ENCODE data around the gene PARD3.
A peak's percentile ranks its signal among the peaks of the same experiment; 100 is the strongest.
"Not testable (repeated sequence)": the region's sequence is repeated elsewhere in the genome, so short reads cannot be mapped to it uniquely, and the experiment has no call there.

The PARD3 gene

GRCh38 chr10:34794835-34795234, 20.3 kb downstream of the PARD3 start:
- CTCF ChIA-PET, result no interaction called here
- POLR2A ChIA-PET, result no interaction called here
- no peak for DNase-seq (ENCODE audit: extremely low spot score)
- TF ChIP-seq ZNF384 (IDR thresholded peaks at IDR 0.05) (no peak), NFRKB (IDR thresholded peaks at IDR 0.05) (no peak), ARNT (IDR thresholded peaks at IDR 0.05) (no peak), FOXM1 (IDR thresholded peaks at IDR 0.05; ENCODE audit: borderline replicate concordance) (no peak), CTBP1 (IDR thresholded peaks at IDR 0.05; ENCODE audit: borderline replicate concordance) (no peak), PKNOX1 (IDR thresholded peaks at IDR 0.05) (no peak), HDGF (IDR thresholded peaks at IDR 0.05; ENCODE audit: borderline replicate concordance) (no peak), TARDBP (IDR thresholded peaks at IDR 0.05) (no peak), FOXA1 (IDR thresholded peaks at IDR 0.05) (no peak), LEF1 (IDR thresholded peaks at IDR 0.05; ENCODE audit: borderline replicate concordance) (no peak), SP1 (IDR thresholded peaks at IDR 0.05) (no peak), FOXK2 (IDR thresholded peaks at IDR 0.05) (no peak), ELF4 (IDR thresholded peaks at IDR 0.05) (no peak), SUZ12 (IDR thresholded peaks at IDR 0.05) (no peak), L3MBTL2 (conservative IDR thresholded peaks at IDR 0.05) (no peak), BHLHE40 (IDR thresholded peaks at IDR 0.05; ENCODE audit: borderline replicate concordance) (no peak)

GRCh38 chr10:34793581-34793980, 21.5 kb downstream of the PARD3 start:
- CTCF ChIA-PET; DNase-seq (ENCODE audit: extremely low spot score); POLR2A ChIA-PET: not testable (repeated sequence)

- TF ChIP-seq TARDBP (IDR thresholded peaks at IDR 0.05), result no peak
- TF ChIP-seq ZNF384 (IDR thresholded peaks at IDR 0.05), result no peak
- TF ChIP-seq HDGF (IDR thresholded peaks at IDR 0.05; ENCODE audit: borderline replicate concordance), result no peak
- no peak for TF ChIP-seq L3MBTL2 (conservative IDR thresholded peaks at IDR 0.05)
- no peak for TF ChIP-seq FOXK2 (IDR thresholded peaks at IDR 0.05)
- TF ChIP-seq SP1 (IDR thresholded peaks at IDR 0.05), result no peak
- no peak for TF ChIP-seq ELF4 (IDR thresholded peaks at IDR 0.05)
- no peak for TF ChIP-seq NFRKB (IDR thresholded peaks at IDR 0.05)
- no peak for TF ChIP-seq FOXA1 (IDR thresholded peaks at IDR 0.05)
- no peak for TF ChIP-seq LEF1 (IDR thresholded peaks at IDR 0.05; ENCODE audit: borderline replicate concordance)
- no peak for TF ChIP-seq CTBP1 (IDR thresholded peaks at IDR 0.05; ENCODE audit: borderline replicate concordance)
- TF ChIP-seq SUZ12 (IDR thresholded peaks at IDR 0.05), result no peak
- no peak for DNase-seq (ENCODE audit: extremely low spot score)
- ChIA-PET POLR2A (no interaction called here), CTCF (no interaction called here)
Measured at GRCh38 chr10:34792881-34793280, 22.2 kb downstream of the PARD3 start.

- CTCF ChIA-PET, result interaction anchor here (0.7 kb wide), 1 partner anchor 67 kb away, joined by 4 read pairs; no protein-coding TSS in a partner anchor
- POLR2A ChIA-PET, result no interaction called here
- no peak for DNase-seq (ENCODE audit: extremely low spot score)
- TF ChIP-seq TARDBP (IDR thresholded peaks at IDR 0.05) (no peak), FOXK2 (IDR thresholded peaks at IDR 0.05) (no peak), L3MBTL2 (conservative IDR thresholded peaks at IDR 0.05) (peak; percentile 58)
Measured at GRCh38 chr10:34791947-34792346, 23.1 kb downstream of the PARD3 start.

GRCh38 chr10:34791228-34791627, 23.9 kb downstream of the PARD3 start:
- ChIA-PET CTCF (no interaction called here), POLR2A (no interaction called here)
- DNase-seq (ENCODE audit: extremely low spot score), result no peak
- TF ChIP-seq TARDBP (IDR thresholded peaks at IDR 0.05) (no peak), FOXM1 (IDR thresholded peaks at IDR 0.05; ENCODE audit: borderline replicate concordance) (no peak), FOXA1 (IDR thresholded peaks at IDR 0.05) (no peak), SP1 (IDR thresholded peaks at IDR 0.05) (no peak), LEF1 (IDR thresholded peaks at IDR 0.05; ENCODE audit: borderline replicate concordance) (no peak), BHLHE40 (IDR thresholded peaks at IDR 0.05; ENCODE audit: borderline replicate concordance) (no peak), SUZ12 (IDR thresholded peaks at IDR 0.05) (no peak), FOXK2 (IDR thresholded peaks at IDR 0.05) (no peak), ZNF384 (IDR thresholded peaks at IDR 0.05) (no peak), CTBP1 (IDR thresholded peaks at IDR 0.05; ENCODE audit: borderline replicate concordance) (no peak), ARNT (IDR thresholded peaks at IDR 0.05) (no peak)

GRCh38 chr10:34789966-34790506, 25.1 kb downstream of the PARD3 start:
- ChIA-PET CTCF (interaction anchor here (0.6 to 1.1 kb wide), 4 partner anchors 32 to 1288 kb away, joined by 3 to 8 read pairs (median 3); no protein-coding TSS in a partner anchor), POLR2A (no interaction called here)
- no peak for TF ChIP-seq PKNOX1 (IDR thresholded peaks at IDR 0.05)
- TF ChIP-seq ARNT (IDR thresholded peaks at IDR 0.05), result no peak
- no peak for TF ChIP-seq NFRKB (IDR thresholded peaks at IDR 0.05)
- TF ChIP-seq FOXM1 (IDR thresholded peaks at IDR 0.05; ENCODE audit: borderline replicate concordance), result no peak
- TF ChIP-seq CTBP1 (IDR thresholded peaks at IDR 0.05; ENCODE audit: borderline replicate concordance), result no peak
- TF ChIP-seq SUZ12 (IDR thresholded peaks at IDR 0.05), result no peak
- TF ChIP-seq FOXK2 (IDR thresholded peaks at IDR 0.05), result no peak
- TF ChIP-seq SP1 (IDR thresholded peaks at IDR 0.05), result no peak
- no peak for TF ChIP-seq ZNF384 (IDR thresholded peaks at IDR 0.05)
- no peak for DNase-seq (ENCODE audit: extremely low spot score)

GRCh38 chr10:34786464-34786863, 28.6 kb downstream of the PARD3 start:
- POLR2A ChIA-PET, result no interaction called here
- TF ChIP-seq PKNOX1 (IDR thresholded peaks at IDR 0.05), result no peak
- TF ChIP-seq ZNF384 (IDR thresholded peaks at IDR 0.05), result no peak
- TF ChIP-seq L3MBTL2 (conservative IDR thresholded peaks at IDR 0.05), result no peak
- no peak for TF ChIP-seq FOXM1 (IDR thresholded peaks at IDR 0.05; ENCODE audit: borderline replicate concordance)
- no peak for TF ChIP-seq TARDBP (IDR thresholded peaks at IDR 0.05)
- no peak for TF ChIP-seq SUZ12 (IDR thresholded peaks at IDR 0.05)
- TF ChIP-seq CTBP1 (IDR thresholded peaks at IDR 0.05; ENCODE audit: borderline replicate concordance), result no peak
- no peak for TF ChIP-seq ARNT (IDR thresholded peaks at IDR 0.05)
- no peak for TF ChIP-seq ELF4 (IDR thresholded peaks at IDR 0.05)
- no peak for TF ChIP-seq NFRKB (IDR thresholded peaks at IDR 0.05)
- no peak for TF ChIP-seq BHLHE40 (IDR thresholded peaks at IDR 0.05; ENCODE audit: borderline replicate concordance)
- TF ChIP-seq SP1 (IDR thresholded peaks at IDR 0.05), result no peak
- TF ChIP-seq HDGF (IDR thresholded peaks at IDR 0.05; ENCODE audit: borderline replicate concordance), result no peak
- no peak for TF ChIP-seq LEF1 (IDR thresholded peaks at IDR 0.05; ENCODE audit: borderline replicate concordance)
- TF ChIP-seq FOXK2 (IDR thresholded peaks at IDR 0.05), result no peak
- no peak for TF ChIP-seq FOXA1 (IDR thresholded peaks at IDR 0.05)
- DNase-seq (ENCODE audit: extremely low spot score), result no peak
- CTCF ChIA-PET, result interaction anchor here (1.0 kb wide), 1 partner anchor 10 kb away, joined by 4 read pairs; no protein-coding TSS in a partner anchor
